Upper lobe of right lung (tissue), 1 donor: Measurements from ENCODE around the gene FBXW11. TPM values are rescaled to one million over a fixed set of nuclear protein-coding genes. Genes with fewer than 3 reads are reported as not detected.

Experiments
- ATAC-seq: fragments of 200-7000 bp; cut with Tn5 transposase; one replicate; pipeline ENCODE4 v1.9.1; 2020; ENCODE audit warnings: mild to moderate bottlenecking, moderate library complexity
- DNase-seq: peaks from one replicate; pipeline ENCODE4 v3.0.0-alpha.2; 2020
- H3K27ac ChIP-seq: fragments of 200-600 bp; one replicate; pipeline ENCODE4 v1.8.0; 2022
- H3K27me3 ChIP-seq: fragments of 200-600 bp; one replicate; pipeline ENCODE4 v1.8.0; 2022; ENCODE audit warnings: mild to moderate bottlenecking
- H3K36me3 ChIP-seq: fragments of 200-600 bp; one replicate; pipeline ENCODE4 v1.8.0; 2022
- H3K4me1 ChIP-seq: fragments of 200-600 bp; one replicate; pipeline ENCODE4 v1.8.0; 2022
- H3K4me3 ChIP-seq: fragments of 200-600 bp; one replicate; pipeline ENCODE4 v1.8.0; 2022; ENCODE audit warnings: mild to moderate bottlenecking
- H3K9me3 ChIP-seq: fragments of 200-600 bp; one replicate; pipeline ENCODE4 v1.8.0; 2022
- intact Hi-C: fragments of 100-400 bp; cut with DNase I; formaldehyde crosslinking; loops from one replicate; pipeline ENCODE4 v1.11.0; 2022
- total RNA-seq: library from RNA; stranded (reverse); fragmentation: NEBNext Ultra II Directional; extraction: Animal tissue kit (Norgen Biotek cat#: 25700); gene quantifications from one replicate; pipeline ENCODE4 v1.2.1, GENCODE V29; 2021
- TF ChIP-seq, protein P1 (sequence below): fragments of 200-600 bp; IDR thresholded peaks from one replicate; pipeline ENCODE4 v1.8.0; 2022; ENCODE audit warnings: antibody characterized with exemption
- donor health status: DM: no; HTN: yes; CAD: no; lungs with severe emphysema.

The FBXW11 gene
- total RNA-seq, 1 donor from 2014 or later = 61.8 TPM

DNA sequence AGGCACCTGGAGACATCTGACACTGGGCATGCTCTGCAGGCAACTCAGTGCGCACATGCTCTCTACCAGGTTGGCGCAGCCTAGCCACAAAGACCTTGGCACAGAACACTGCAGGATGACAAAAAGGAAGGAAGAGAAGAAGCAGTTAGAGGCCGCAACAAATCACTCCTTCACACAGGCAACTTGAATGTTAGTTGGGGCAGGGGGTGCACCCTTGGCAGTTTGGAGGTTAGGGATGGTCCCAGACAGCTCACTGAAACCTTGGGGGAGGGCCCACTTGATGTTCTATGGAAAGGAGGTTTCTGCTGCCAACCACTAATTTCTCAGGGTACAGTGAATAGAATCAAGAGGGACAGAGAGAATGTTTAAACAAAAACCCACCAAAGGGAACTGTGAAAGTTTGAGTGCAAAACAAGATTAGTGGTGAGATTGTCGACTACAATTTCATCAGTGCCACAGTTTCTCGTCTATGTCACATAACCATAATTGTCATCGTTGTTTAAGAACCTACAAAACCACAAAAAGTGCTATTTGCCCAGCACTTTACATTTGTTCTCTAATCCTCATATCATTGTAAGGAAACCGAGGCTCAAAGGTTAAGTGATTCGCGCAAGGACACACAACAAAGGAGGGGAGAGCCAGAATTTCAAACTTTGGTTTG, 48.7 kb downstream of the FBXW11 start:
- no peaks in the 10 kb centered on the region for H3K36me3 ChIP-seq
- no peaks in the 10 kb centered on the region for H3K9me3 ChIP-seq
- no peak overlapping the region for H3K27ac ChIP-seq
- ATAC-seq (peak; percentile 22), DNase-seq (no peak)
- intact Hi-C loops = no loop called here
- TF ChIP-seq, protein P1, sequence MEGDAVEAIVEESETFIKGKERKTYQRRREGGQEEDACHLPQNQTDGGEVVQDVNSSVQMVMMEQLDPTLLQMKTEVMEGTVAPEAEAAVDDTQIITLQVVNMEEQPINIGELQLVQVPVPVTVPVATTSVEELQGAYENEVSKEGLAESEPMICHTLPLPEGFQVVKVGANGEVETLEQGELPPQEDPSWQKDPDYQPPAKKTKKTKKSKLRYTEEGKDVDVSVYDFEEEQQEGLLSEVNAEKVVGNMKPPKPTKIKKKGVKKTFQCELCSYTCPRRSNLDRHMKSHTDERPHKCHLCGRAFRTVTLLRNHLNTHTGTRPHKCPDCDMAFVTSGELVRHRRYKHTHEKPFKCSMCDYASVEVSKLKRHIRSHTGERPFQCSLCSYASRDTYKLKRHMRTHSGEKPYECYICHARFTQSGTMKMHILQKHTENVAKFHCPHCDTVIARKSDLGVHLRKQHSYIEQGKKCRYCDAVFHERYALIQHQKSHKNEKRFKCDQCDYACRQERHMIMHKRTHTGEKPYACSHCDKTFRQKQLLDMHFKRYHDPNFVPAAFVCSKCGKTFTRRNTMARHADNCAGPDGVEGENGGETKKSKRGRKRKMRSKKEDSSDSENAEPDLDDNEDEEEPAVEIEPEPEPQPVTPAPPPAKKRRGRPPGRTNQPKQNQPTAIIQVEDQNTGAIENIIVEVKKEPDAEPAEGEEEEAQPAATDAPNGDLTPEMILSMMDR = no peak
- no peak overlapping the region for H3K4me3 ChIP-seq
- H3K4me1 ChIP-seq = peaks cover 65% of the 10 kb centered on the region
- H3K27me3 ChIP-seq = no peaks in the 10 kb centered on the region

DNA sequence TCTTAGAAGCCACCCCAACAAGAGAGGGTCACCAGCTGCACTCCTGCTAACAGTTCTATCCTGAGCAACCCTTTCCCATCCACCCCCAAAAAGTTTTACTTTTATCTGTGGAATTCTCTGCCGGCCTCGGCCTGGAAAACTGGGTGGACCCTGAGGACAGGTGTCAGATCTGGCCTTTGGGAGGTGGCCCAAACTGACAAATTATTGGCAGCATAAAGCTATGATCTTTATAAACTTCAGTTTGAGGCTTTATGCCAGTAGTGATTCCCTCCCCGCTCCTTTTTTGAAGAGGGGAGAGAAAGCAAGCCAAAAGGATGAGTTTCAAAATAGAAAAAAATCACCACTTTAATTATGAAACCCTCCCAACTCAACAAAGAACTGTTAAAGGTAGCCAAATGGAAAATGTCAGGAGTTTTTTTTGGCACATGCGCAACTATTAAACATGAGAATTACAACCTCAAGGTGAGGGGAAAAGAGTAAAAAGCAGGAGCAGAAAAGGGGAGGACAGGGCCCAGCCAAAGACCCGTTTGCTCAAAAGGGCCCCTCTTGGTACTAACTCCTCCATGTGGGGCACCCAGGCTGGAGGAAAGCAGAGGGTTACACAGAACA, 49.4 kb downstream of the FBXW11 start:
- TF ChIP-seq, protein P1 = no peak
- Histone ChIP-seq H3K27ac (no peak overlapping the region), H3K27me3 (no peaks in the 10 kb centered on the region), H3K36me3 (no peaks in the 10 kb centered on the region), H3K4me1 (peaks cover 60% of the 10 kb centered on the region), H3K4me3 (no peak overlapping the region), H3K9me3 (no peaks in the 10 kb centered on the region)
- DNase-seq = no peak
- ATAC-seq = no peak
- intact Hi-C loops = no loop called here

DNA sequence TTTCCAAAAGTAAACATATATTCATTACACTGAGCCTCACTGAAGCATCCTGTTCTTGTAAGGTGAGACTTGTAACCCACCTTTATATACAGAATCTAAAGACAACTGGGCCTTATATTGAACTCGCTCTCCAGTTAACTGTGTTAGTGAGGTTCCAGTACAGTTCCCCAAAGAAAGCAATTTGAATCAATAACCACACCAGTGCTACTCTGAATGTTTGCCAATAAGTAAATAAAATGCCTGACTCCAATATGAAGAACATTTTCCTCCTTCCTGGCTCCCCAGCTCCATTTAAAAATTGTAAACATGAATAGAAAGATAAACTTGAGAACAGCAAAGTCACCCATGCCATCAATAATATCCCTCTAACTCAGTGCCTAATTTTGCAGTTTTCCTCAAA, 50.1 kb downstream of the FBXW11 start:
- Histone ChIP-seq H3K27ac (no peak overlapping the region), H3K4me3 (no peak overlapping the region), H3K27me3 (no peaks in the 10 kb centered on the region), H3K9me3 (no peaks in the 10 kb centered on the region), H3K4me1 (peaks cover 59% of the 10 kb centered on the region), H3K36me3 (no peaks in the 10 kb centered on the region)
- DNase-seq (no peak), ATAC-seq (no peak)
- intact Hi-C loops = no loop called here
- TF ChIP-seq, protein P1 = no peak

DNA sequence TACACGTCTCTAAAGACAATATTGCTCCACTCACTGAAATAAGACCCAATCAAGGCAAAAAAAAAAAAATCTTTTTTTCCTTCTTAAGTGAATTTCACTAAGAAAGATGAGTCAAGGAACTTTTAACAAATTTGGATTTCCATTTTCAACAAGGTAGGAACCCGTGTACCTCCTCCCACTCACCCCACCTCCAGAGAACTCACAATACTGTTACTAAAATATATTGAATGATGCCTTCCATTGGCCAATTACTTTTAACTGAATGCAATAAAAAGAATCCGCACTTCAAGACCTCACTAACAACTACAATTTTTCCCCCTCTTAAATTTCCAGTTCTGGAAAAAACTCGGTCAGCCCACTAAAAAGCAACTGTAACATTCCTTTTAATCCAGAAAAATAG, 50.7 kb downstream of the FBXW11 start:
- ATAC-seq (no peak), DNase-seq (no peak)
- Histone ChIP-seq H3K4me3 (no peak overlapping the region), H3K36me3 (no peaks in the 10 kb centered on the region), H3K4me1 (peaks cover 53% of the 10 kb centered on the region), H3K9me3 (no peaks in the 10 kb centered on the region), H3K27me3 (no peaks in the 10 kb centered on the region), H3K27ac (no peak overlapping the region)
- intact Hi-C loops = no loop called here
- TF ChIP-seq, protein P1 = no peak

DNA sequence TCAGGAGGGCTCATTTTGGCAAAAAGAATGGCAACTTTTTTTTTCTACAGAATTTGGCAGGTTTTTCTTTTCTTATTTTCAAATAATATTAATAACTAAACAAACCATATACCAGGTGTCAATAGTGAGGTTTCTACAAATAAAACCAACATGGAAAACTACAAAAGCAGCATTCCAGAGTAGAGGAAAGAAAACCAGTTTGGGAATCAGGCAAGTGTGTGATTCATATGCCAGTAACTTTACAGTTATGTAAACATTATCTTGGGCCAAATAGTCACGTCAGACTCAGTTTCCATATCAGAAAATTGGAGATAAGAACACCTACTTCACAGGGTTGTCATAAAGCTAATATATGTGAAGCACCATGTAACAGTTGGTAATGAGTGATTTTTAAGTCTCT, 51.7 kb downstream of the FBXW11 start:
- ATAC-seq = no peak
- H3K4me1 ChIP-seq = peaks cover 53% of the 10 kb centered on the region
- TF ChIP-seq, protein P1 = no peak
- no peak overlapping the region for H3K27ac ChIP-seq
- intact Hi-C loops = no loop called here
- H3K9me3 ChIP-seq = no peaks in the 10 kb centered on the region
- DNase-seq = no peak
- H3K4me3 ChIP-seq = no peak overlapping the region
- H3K36me3 ChIP-seq = no peaks in the 10 kb centered on the region
- H3K27me3 ChIP-seq = no peaks in the 10 kb centered on the region
